Psoas muscle (tissue), 8 donors: ENCODE data around the gene MEIS1. TPM values are rescaled to one million over a fixed set of nuclear protein-coding genes. Genes with fewer than 3 reads are reported as not detected.
"Not testable (repeated sequence)": the region's sequence is repeated elsewhere in the genome, so short reads cannot be mapped to it uniquely, and the experiment has no call there.

ENCODE experiments used
- ATAC-seq, 4 donors: fragments of 200-7000 bp; cut with Tn5 transposase; one replicate each; pipeline ENCODE4 v1.9.1; 2020; ENCODE audit warnings: moderate library complexity in 3 of 4, mild to moderate bottlenecking in 2 of 4
- DNase-seq, 2 donors: peaks; one replicate each; pipeline ENCODE4 v3.0.0-alpha.2; 2020
- H3K27ac ChIP-seq: fragments of 200-600 bp; one replicate; pipeline ENCODE4 v1.8.0; 2022
- H3K27me3 ChIP-seq, 3 donors: fragments of 200-600 bp in 1 of 3; one replicate each; pipeline versions ENCODE4 v1.6.1 to v1.8.0; 2013 to 2022; ENCODE audit warnings: low read length in 2 of 3, mild to moderate bottlenecking in 2 of 3, moderate library complexity in 1 of 3; ENCODE audit not compliant: insufficient read depth in 3 of 3
- H3K36me3 ChIP-seq, 2 donors: fragments of 200-600 bp in 1 of 2; one replicate each; pipeline versions ENCODE4 v1.6.1 to v1.8.0; 2013 to 2022; ENCODE audit warnings: low read depth in 1 of 2, mild to moderate bottlenecking in 1 of 2, moderate library complexity in 1 of 2; ENCODE audit not compliant: insufficient read depth in 1 of 2
- H3K4me1 ChIP-seq: fragments of 200-600 bp; one replicate; pipeline ENCODE4 v1.8.0; 2022
- H3K4me3 ChIP-seq: fragments of 200-600 bp; one replicate; pipeline ENCODE4 v1.8.0; 2022; ENCODE audit warnings: mild to moderate bottlenecking
- H3K9me3 ChIP-seq: fragments of 200-600 bp; one replicate; pipeline ENCODE4 v1.8.0; 2022
- CTCF ChIP-seq: fragments of 200-600 bp; IDR thresholded peaks from one replicate; pipeline ENCODE4 v1.8.0; 2022; ENCODE audit warnings: antibody characterized with exemption
- WGBS, 3 donors: extraction: QIAGEN DNeasy Blood & Tissue Kit; methylation state at CpG; one replicate each; pipeline versions ENCODE4 v1.1.6 to v1.1.7; 2013; 5-methylcytosine and 5-hydroxymethylcytosine counted together
- intact Hi-C, 2 donors: fragments of 100-400 bp; cut with DNase I; formaldehyde crosslinking; loops; one replicate each; pipeline versions ENCODE4 v1.11.0 to v1.14.2; 2022
- polyA plus RNA-seq, 3 donors: library from polyadenylated mRNA; stranded (reverse); fragments of 200-250 nt; gene quantifications; one replicate each; pipeline ENCODE4 v1.2.3, GENCODE V29; 2013
- total RNA-seq, 4 donors: library from RNA; stranded (reverse); fragmentation: NEBNext Ultra II Directional in 2 of 4; extraction: Animal tissue kit (Norgen Biotek cat#: 25700) in 2 of 4; gene quantifications; one replicate each; pipeline versions ENCODE4 v1.2.1 to v1.2.4, GENCODE V29; 2021 to 2023
- donor health status: healthy with polysubstance abuse.
- donor health status: DM: no; HTN: no; CAD: no; lungs with moderate emphysema.
- donor health status: Bipolar disorder and iron deficiency.
- donor health status: healthy.
- donor health status: DM: yes; HTN: yes; CAD: no.
- donor health status: DM: no; HTN: no; CAD: no.
- donor health status: DM: no; HTN: no; CAD: no.
- donor health status: DM: yes; HTN: yes; CAD: no.

MEIS1 gene
- total and polyA plus RNA-seq, 7 donors: 0.77 to 6.8 (median 2.1) TPM

DNA sequence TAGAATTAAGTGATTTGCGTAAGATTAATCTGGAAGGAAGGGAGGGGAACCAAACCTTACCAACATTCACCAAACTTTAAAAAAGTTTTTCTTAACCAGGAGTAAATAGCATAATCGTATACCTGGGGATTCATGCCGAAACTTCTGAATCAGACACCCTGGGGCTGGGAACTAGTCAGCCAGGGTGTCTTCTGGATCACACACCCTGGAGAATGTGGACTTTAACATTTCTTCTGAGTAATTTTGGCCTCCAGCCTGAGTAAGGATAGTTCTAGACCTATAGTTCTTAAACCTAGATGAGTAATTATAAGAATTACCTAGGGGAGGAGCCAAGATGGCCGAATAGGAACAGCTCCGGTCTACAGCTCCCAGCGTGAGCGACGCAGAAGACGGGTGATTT, 44.1 kb upstream of the MEIS1 start:
- Histone ChIP-seq H3K27me3 (no peaks in the 10 kb centered on the region), H3K36me3 (no peaks in the 10 kb centered on the region), H3K27ac (no peak overlapping the region), H3K9me3 (no peaks in the 10 kb centered on the region), H3K4me1 (no peaks in the 10 kb centered on the region), H3K4me3 (no peak overlapping the region)
- intact Hi-C loops: no loop called here
- WGBS, 3 donors: 96 to 98% (median 96%) methylated on average over 9 of the region's 9 CpGs
- ATAC-seq: no peak
- TF ChIP-seq CTCF: no peak
- no peak for DNase-seq

DNA sequence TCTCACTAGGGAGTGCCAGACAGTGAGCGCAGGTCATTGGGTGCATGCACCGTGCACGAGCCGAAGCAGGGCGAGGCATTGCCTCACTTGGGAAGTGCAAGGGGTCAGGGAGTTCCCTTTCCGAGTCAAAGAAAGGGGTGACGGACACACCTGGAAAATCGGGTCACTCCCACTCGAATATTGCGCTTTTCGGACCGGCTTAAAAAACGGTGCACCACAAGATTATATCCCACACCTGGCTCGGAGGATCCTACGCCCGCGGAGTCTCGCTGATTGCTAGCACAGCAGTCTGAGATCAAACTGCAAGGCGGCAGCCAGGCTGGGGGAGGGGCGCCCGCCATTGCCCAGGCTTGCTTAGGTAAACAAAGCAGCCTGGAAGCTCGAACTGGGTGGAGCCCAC, 43.7 kb upstream of the MEIS1 start:
- H3K4me3 ChIP-seq, H3K4me1 ChIP-seq, H3K9me3 ChIP-seq, DNase-seq, H3K36me3 ChIP-seq, H3K27ac ChIP-seq, ATAC-seq, intact Hi-C loops, H3K27me3 ChIP-seq: not testable (repeated sequence)
- WGBS, 3 donors: 84 to 92% (median 88%) methylated on average over 18 to 21 of the region's 22 CpGs

GRCh38 chr2:66405473-66405872, 29.5 kb upstream of the MEIS1 start:
- no peaks in the 10 kb centered on the region for H3K4me1 ChIP-seq
- DNase-seq (no peak), ATAC-seq (no peak)
- no peaks in the 10 kb centered on the region for H3K9me3 ChIP-seq
- TF ChIP-seq CTCF: no peak
- no peaks in the 10 kb centered on the region for H3K27me3 ChIP-seq
- WGBS, 3 donors: 59 to 72% (median 62%) methylated on average over 4 of the region's 4 CpGs
- no peaks in the 10 kb centered on the region for H3K36me3 ChIP-seq
- intact Hi-C loops: no loop called here
- no peak overlapping the region for H3K27ac ChIP-seq
- no peak overlapping the region for H3K4me3 ChIP-seq

DNA sequence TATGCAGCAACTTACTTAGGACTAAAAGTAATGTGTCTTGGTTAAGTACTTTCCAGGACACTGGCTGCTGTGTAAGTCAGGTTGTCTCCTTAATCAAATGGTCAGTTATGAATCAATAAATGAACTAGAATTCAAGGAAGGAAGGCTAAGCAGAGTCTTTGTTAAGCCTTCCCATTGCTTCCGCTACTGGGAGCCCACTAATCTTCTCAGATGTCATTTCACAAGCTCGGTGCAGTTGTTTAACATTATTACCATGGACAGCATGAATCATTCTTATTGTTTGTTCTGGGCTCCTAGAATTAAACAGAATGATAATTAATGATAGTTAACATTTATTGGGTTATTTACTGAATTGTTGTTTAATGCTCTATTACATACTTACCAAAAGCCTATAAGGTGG, 26.0 kb upstream of the MEIS1 start:
- Histone ChIP-seq H3K4me1 (no peaks in the 10 kb centered on the region), H3K36me3 (no peaks in the 10 kb centered on the region), H3K27ac (no peak overlapping the region), H3K27me3 (no peaks in the 10 kb centered on the region), H3K9me3 (no peaks in the 10 kb centered on the region), H3K4me3 (no peak overlapping the region)
- no peak for DNase-seq
- no peak for TF ChIP-seq CTCF
- intact Hi-C loops: no loop called here
- ATAC-seq: no peak
- 59 to 65% (median 59%) methylated on average over 2 of the region's 2 CpGs for WGBS, 3 donors

DNA sequence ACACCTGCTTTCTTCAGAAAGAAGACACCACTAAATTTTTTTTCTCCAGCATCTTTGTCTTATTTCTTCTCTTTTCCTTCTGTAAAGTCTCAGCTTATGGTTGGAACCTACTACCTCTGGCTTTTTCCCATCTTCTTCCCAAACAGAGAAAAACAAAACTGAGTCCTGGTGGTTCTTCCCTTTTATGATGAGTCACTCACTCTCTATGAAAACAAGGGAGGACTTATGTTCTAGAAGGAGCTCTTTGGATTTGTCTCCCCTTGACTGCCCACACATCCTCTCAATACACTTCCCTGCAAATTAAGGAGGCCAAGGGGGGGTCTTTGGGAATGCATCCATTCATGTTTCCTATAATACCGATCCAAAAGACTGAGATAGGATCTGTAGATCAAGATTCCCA, 22.1 kb upstream of the MEIS1 start:
- Histone ChIP-seq H3K27ac (no peak overlapping the region), H3K36me3 (no peaks in the 10 kb centered on the region), H3K9me3 (no peaks in the 10 kb centered on the region), H3K4me1 (no peaks in the 10 kb centered on the region), H3K27me3 (no peaks in the 10 kb centered on the region), H3K4me3 (no peak overlapping the region)
- DNase-seq: no peak
- 65 to 91% (median 78%) methylated on average over 1 of the region's 1 CpG for WGBS, 3 donors
- intact Hi-C loops: no loop called here
- ATAC-seq: no peak
- no peak for TF ChIP-seq CTCF
